Kidney epithelial cell (primary cell): ENCODE measurements around the gene PTPRR. TPM values are rescaled to one million over a fixed set of nuclear protein-coding genes. Genes with fewer than 3 reads are reported as not detected.

Experiments used
- DNase-seq: peaks from one replicate; pipeline ENCODE4 v3.0.0-alpha.2; 2010; ENCODE audit warnings: low read depth
- H3K27me3 ChIP-seq: 2 replicates; pipeline ENCODE4 v1.6.0; 2011; ENCODE audit warnings: low read length; ENCODE audit not compliant: control insufficient read depth, insufficient read depth
- H3K36me3 ChIP-seq: 2 replicates; pipeline ENCODE4 v1.5.1; 2011; ENCODE audit warnings: low read length; ENCODE audit not compliant: control insufficient read depth, insufficient read depth
- H3K4me3 ChIP-seq: 2 replicates; pipeline ENCODE4 v1.5.1; 2011; ENCODE audit warnings: low read depth, mild to moderate bottlenecking, control low read depth, low read length
- total RNA-seq: library from RNA; depleted of rRNA; stranded (reverse); fragments of >200 nt; gene quantifications from 2 replicates; pipeline ENCODE4 v1.2.3, GENCODE V29; 2015
- TF ChIP-seq, protein P1 (sequence below): IDR thresholded peaks from 2 replicates; pipeline ENCODE4 v1.5.1; 2011; ENCODE audit warnings: mild to moderate bottlenecking, moderate library complexity, low read length, control low read depth, inconsistent platforms; ENCODE audit not compliant: insufficient read depth, poor library complexity, severe bottlenecking

Gene PTPRR
- total RNA-seq, 1 donor from 2014 or later, result 2.3 TPM

- TF ChIP-seq, protein P1, sequence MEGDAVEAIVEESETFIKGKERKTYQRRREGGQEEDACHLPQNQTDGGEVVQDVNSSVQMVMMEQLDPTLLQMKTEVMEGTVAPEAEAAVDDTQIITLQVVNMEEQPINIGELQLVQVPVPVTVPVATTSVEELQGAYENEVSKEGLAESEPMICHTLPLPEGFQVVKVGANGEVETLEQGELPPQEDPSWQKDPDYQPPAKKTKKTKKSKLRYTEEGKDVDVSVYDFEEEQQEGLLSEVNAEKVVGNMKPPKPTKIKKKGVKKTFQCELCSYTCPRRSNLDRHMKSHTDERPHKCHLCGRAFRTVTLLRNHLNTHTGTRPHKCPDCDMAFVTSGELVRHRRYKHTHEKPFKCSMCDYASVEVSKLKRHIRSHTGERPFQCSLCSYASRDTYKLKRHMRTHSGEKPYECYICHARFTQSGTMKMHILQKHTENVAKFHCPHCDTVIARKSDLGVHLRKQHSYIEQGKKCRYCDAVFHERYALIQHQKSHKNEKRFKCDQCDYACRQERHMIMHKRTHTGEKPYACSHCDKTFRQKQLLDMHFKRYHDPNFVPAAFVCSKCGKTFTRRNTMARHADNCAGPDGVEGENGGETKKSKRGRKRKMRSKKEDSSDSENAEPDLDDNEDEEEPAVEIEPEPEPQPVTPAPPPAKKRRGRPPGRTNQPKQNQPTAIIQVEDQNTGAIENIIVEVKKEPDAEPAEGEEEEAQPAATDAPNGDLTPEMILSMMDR, result no peak
- Histone ChIP-seq H3K27me3 (no peaks in the 10 kb centered on the region), H3K4me3 (no peak overlapping the region), H3K36me3 (no peaks in the 10 kb centered on the region)
- no peak for DNase-seq
Observed at GRCh38 chr12:70691018-70691672, 229.4 kb downstream of the PTPRR start.

DNA sequence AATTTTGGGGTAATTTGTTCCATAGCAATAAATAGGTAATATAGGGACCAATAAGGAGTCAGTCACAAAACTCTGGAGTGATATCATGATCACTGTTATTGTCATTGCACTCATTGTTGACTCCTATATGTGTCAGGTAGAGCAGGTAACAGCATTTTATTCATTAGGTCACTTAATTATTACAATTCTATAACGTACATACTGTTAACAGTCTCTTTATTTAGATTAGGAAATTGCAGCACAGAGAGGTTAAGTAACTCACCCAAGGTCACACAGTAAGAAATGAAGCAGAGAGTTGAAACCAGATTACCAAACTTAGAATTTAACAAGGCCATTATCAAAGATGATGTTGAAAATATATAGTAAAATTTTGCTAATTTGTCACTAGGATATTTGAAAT lies 233.6 kb downstream of the PTPRR start:
- no peak for DNase-seq
- Histone ChIP-seq H3K36me3 (no peaks in the 10 kb centered on the region), H3K4me3 (no peak overlapping the region), H3K27me3 (no peaks in the 10 kb centered on the region)
- TF ChIP-seq, protein P1, result no peak

- TF ChIP-seq, protein P1, result no peak
- H3K27me3 ChIP-seq, result no peaks in the 10 kb centered on the region
- DNase-seq, result no peak
- H3K4me3 ChIP-seq, result no peak overlapping the region
- H3K36me3 ChIP-seq, result no peaks in the 10 kb centered on the region
Observed at GRCh38 chr12:70686299-70686698, 234.2 kb downstream of the PTPRR start.

GRCh38 chr12:70683976-70684375 lies 236.6 kb downstream of the PTPRR start:
- no peak overlapping the region for H3K4me3 ChIP-seq
- TF ChIP-seq, protein P1, result no peak

GRCh38 chr12:70671698-70672097 lies 248.8 kb downstream of the PTPRR start:
- TF ChIP-seq, protein P1, result no peak
- H3K36me3 ChIP-seq, result no peaks in the 10 kb centered on the region
- no peaks in the 10 kb centered on the region for H3K27me3 ChIP-seq
- H3K4me3 ChIP-seq, result no peak overlapping the region
- DNase-seq, result no peak

More at GRCh38 chr12:70683976-70684375, 236.6 kb downstream of the PTPRR start:
- H3K36me3 ChIP-seq, result no peaks in the 10 kb centered on the region
- DNase-seq, result no peak
- no peaks in the 10 kb centered on the region for H3K27me3 ChIP-seq

DNA sequence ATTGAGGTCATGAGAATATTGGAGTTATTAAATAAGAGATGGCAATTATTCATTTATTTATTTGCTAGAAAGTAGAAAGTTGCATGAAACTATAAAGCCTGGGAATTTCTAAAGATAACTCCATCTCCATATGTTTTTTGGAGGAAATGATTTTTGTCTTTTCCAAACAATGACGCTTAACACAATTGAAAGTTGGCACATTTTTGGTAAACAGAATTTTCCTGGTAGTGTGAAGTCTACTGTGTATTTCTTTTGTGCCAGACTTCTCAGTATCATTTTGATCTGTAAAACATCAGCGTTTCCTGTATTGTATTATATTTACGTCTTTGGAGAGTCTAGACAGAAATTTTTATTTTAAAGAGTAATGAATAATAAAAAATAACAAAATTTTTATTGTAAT lies 249.6 kb downstream of the PTPRR start:
- H3K4me3 ChIP-seq, result no peak overlapping the region
- DNase-seq, result no peak
- TF ChIP-seq, protein P1, result no peak
- no peaks in the 10 kb centered on the region for H3K27me3 ChIP-seq
- no peaks in the 10 kb centered on the region for H3K36me3 ChIP-seq
